ENCODE measurements around the gene EFCC1.

DNA sequence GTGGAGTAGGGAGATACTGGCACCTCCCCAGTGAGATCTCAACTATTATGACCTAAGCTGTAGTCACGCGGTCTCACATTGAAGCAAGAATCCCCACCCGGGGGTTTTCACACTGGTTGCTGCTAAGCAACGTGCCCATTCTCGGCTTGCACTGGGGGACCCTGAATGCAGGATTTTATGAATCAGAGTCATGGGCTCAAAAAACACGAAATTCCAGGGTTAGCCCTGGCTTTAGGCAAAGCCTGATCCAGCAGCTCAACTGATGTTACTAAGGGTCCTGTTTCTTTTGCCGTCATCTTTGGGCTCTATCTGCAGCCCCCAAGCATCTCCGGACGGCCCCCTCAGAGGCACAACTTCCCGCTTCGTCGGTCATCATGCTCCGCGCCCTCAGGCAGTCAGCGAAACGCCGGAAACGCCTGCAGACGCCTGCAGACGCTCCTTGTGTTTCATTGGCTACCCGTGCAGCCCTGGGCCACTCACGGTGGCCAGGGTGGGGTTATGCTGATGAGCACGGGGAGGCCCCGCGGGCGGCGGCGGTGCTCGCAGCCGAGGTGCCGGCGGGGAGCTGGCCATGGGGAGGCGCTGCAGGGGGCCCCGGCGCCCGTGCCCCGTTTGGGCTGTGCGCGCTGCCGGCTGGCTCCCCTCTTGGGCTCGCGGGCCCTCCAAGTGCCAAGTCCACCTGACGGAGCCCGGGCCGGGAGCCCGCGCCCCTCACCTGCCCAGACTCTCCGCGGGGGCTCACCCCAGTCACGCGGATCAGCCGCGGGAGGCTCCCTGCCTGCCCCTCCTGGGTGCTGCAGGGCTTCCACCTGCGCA lies 25.8 kb downstream of the EFCC1 start:
- TF ChIP-seq, protein P1, sequence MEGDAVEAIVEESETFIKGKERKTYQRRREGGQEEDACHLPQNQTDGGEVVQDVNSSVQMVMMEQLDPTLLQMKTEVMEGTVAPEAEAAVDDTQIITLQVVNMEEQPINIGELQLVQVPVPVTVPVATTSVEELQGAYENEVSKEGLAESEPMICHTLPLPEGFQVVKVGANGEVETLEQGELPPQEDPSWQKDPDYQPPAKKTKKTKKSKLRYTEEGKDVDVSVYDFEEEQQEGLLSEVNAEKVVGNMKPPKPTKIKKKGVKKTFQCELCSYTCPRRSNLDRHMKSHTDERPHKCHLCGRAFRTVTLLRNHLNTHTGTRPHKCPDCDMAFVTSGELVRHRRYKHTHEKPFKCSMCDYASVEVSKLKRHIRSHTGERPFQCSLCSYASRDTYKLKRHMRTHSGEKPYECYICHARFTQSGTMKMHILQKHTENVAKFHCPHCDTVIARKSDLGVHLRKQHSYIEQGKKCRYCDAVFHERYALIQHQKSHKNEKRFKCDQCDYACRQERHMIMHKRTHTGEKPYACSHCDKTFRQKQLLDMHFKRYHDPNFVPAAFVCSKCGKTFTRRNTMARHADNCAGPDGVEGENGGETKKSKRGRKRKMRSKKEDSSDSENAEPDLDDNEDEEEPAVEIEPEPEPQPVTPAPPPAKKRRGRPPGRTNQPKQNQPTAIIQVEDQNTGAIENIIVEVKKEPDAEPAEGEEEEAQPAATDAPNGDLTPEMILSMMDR (IDR thresholded peaks at IDR 0.05): peak; percentile 45 to 95 (median 77)
- peak; percentile 18 to 65 (median 54) for TF ChIP-seq POLR2A (IDR thresholded peaks at IDR 0.05)
